H9 (cell line): Measurements from ENCODE around the gene IL12RB1. TPM values are rescaled to one million over a fixed set of nuclear protein-coding genes. Genes with fewer than 3 reads are reported as not detected.

Source experiments
- DNase-seq: peaks from one replicate; pipeline ENCODE4 v3.0.0-alpha.2; 2017
- H2AFZ ChIP-seq: one replicate; pipeline ENCODE4 v1.6.1; 2013; ENCODE audit warnings: mild to moderate bottlenecking, low read length, control low read depth, moderate library complexity
- H2AK5ac ChIP-seq: 2 replicates; pipeline ENCODE4 v1.6.1; 2013; ENCODE audit warnings: low read length, control low read depth, mixed read lengths; ENCODE audit not compliant: insufficient read length
- H2BK120ac ChIP-seq: one replicate; pipeline ENCODE4 v1.6.1; 2013; ENCODE audit warnings: low read depth, mild to moderate bottlenecking, low read length, control low read depth, inconsistent platforms; ENCODE audit not compliant: poor library complexity, severe bottlenecking
- H2BK12ac ChIP-seq: 2 replicates; pipeline ENCODE4 v1.6.1; 2013; ENCODE audit warnings: low read length, control low read depth, mixed read lengths, low read depth; ENCODE audit not compliant: insufficient read length
- H2BK15ac ChIP-seq: 2 replicates; pipeline ENCODE4 v1.6.1; 2013; ENCODE audit warnings: low read depth, low read length, control low read depth
- H2BK20ac ChIP-seq: one replicate; pipeline ENCODE4 v1.6.1; 2013; ENCODE audit warnings: low read depth, mild to moderate bottlenecking, low read length, control low read depth, inconsistent platforms; ENCODE audit not compliant: poor library complexity, severe bottlenecking
- H2BK5ac ChIP-seq: 2 replicates; pipeline ENCODE4 v1.6.1; 2013; ENCODE audit warnings: low read length, control low read depth, mixed read lengths; ENCODE audit not compliant: insufficient read length
- H3K14ac ChIP-seq: 2 replicates; pipeline ENCODE4 v1.6.1; 2013; ENCODE audit warnings: low read length, control low read depth; ENCODE audit not compliant: insufficient read depth
- H3K18ac ChIP-seq: 2 replicates; pipeline ENCODE4 v1.6.1; 2013; ENCODE audit warnings: low read depth, mild to moderate bottlenecking, mixed read lengths, low read length, control low read depth; ENCODE audit not compliant: insufficient read length
- H3K23ac ChIP-seq: 2 replicates; pipeline ENCODE4 v1.6.1; 2013; ENCODE audit warnings: low read length, control low read depth, mixed read lengths, low read depth; ENCODE audit not compliant: insufficient read length
- H3K23me2 ChIP-seq: 2 replicates; pipeline ENCODE4 v1.6.1; 2013; ENCODE audit warnings: low read depth, mild to moderate bottlenecking, mixed read lengths, low read length, control low read depth; ENCODE audit not compliant: insufficient read length, poor library complexity, severe bottlenecking
- H3K27ac ChIP-seq: 2 replicates; pipeline ENCODE4 v1.5.1; 2013; ENCODE audit warnings: low read length, control low read depth, mixed read lengths, low read depth; ENCODE audit not compliant: insufficient read length
- H3K27me3 ChIP-seq: 2 replicates; pipeline ENCODE4 v1.6.1; 2013; ENCODE audit warnings: low read length, control low read depth, inconsistent platforms; ENCODE audit not compliant: insufficient read depth
- H3K4ac ChIP-seq: 2 replicates; pipeline ENCODE4 v1.6.1; 2013; ENCODE audit warnings: low read depth, mild to moderate bottlenecking, control low read depth, inconsistent platforms, low read length, moderate library complexity
- H3K4me1 ChIP-seq: 2 replicates; pipeline ENCODE4 v1.6.1; 2013; ENCODE audit warnings: low read length, control low read depth, inconsistent platforms; ENCODE audit not compliant: insufficient read depth
- H3K4me2 ChIP-seq: 2 replicates; pipeline ENCODE4 v1.6.1; 2013; ENCODE audit warnings: low read length, control low read depth, mixed read lengths; ENCODE audit not compliant: insufficient read length, insufficient read depth
- H3K56ac ChIP-seq: 2 replicates; pipeline ENCODE4 v1.6.1; 2013; ENCODE audit warnings: low read depth, mild to moderate bottlenecking, mixed read lengths, low read length, control low read depth; ENCODE audit not compliant: insufficient read length
- H3K79me1 ChIP-seq: 2 replicates; pipeline ENCODE4 v1.6.1; 2013; ENCODE audit warnings: low read depth, mild to moderate bottlenecking, moderate library complexity, low read length, control low read depth, inconsistent platforms; ENCODE audit not compliant: insufficient read depth, poor library complexity, severe bottlenecking
- H3K79me2 ChIP-seq: 2 replicates; pipeline ENCODE4 v1.6.1; 2013; ENCODE audit warnings: low read length, control low read depth, inconsistent platforms; ENCODE audit not compliant: insufficient read depth
- H3K9ac ChIP-seq: 2 replicates; pipeline ENCODE4 v1.6.1; 2013; ENCODE audit warnings: low read length, control low read depth, mixed read lengths; ENCODE audit not compliant: insufficient read length; ENCODE audit errors: extremely low read depth
- H3K9me3 ChIP-seq: one replicate; pipeline ENCODE4 v1.6.1; 2013; ENCODE audit warnings: low read depth, low read length, inconsistent platforms; ENCODE audit not compliant: control insufficient read depth
- H3T11ph ChIP-seq: one replicate; pipeline ENCODE4 v1.6.1; 2013; ENCODE audit warnings: mild to moderate bottlenecking, low read length, control low read depth, inconsistent platforms
- H4K20me1 ChIP-seq: one replicate; pipeline ENCODE4 v1.6.1; 2013; ENCODE audit not compliant: control insufficient read depth, insufficient read length, insufficient read depth
- H4K5ac ChIP-seq: 2 replicates; pipeline ENCODE4 v1.6.1; 2013; ENCODE audit warnings: low read depth, mild to moderate bottlenecking, mixed read lengths, low read length, control low read depth; ENCODE audit not compliant: insufficient read length
- H4K8ac ChIP-seq: replicated peaks from 2 replicates; pipeline ENCODE4 v1.6.1; 2013; ENCODE audit warnings: low read length, control low read depth, mixed read lengths, low read depth; ENCODE audit not compliant: insufficient read length
- H4K91ac ChIP-seq: 2 replicates; pipeline ENCODE4 v1.6.1; 2013; ENCODE audit warnings: low read depth, mild to moderate bottlenecking, moderate library complexity, mixed read lengths, low read length, control low read depth; ENCODE audit not compliant: insufficient read length
- H3K27ac Mint-ChIP-seq, 3 experiments: 2 replicates in 2 of 3; 3 replicates in 1 of 3; pipeline ENCODE4 v1.8.0; 2020 to 2021; ENCODE audit warnings: mixed read lengths in 3 of 3, mild to moderate bottlenecking in 1 of 3, moderate library complexity in 1 of 3
- H3K27me3 Mint-ChIP-seq: 2 replicates; pipeline ENCODE4 v1.8.0; 2021; ENCODE audit warnings: low read depth, mild to moderate bottlenecking, moderate library complexity, mixed read lengths
- H3K36me3 Mint-ChIP-seq, 3 experiments: 2 replicates in 2 of 3; 3 replicates in 1 of 3; pipeline ENCODE4 v1.8.0; 2020 to 2021; ENCODE audit warnings: low read depth in 3 of 3, mixed read lengths in 3 of 3; ENCODE audit not compliant: insufficient read depth in 1 of 3
- H3K4me1 Mint-ChIP-seq, 2 experiments: 2 replicates each; pipeline ENCODE4 v1.8.0; 2020; ENCODE audit warnings: mixed read lengths in 2 of 2
- H3K4me3 Mint-ChIP-seq, 2 experiments: 2 replicates in 1 of 2; 3 replicates in 1 of 2; pipeline ENCODE4 v1.8.0; 2020 to 2021; ENCODE audit warnings: mild to moderate bottlenecking in 2 of 2, mixed read lengths in 2 of 2, moderate library complexity in 1 of 2
- H3K9me3 Mint-ChIP-seq, 2 experiments: 2 replicates in 1 of 2; 3 replicates in 1 of 2; pipeline ENCODE4 v1.8.0; 2020; ENCODE audit warnings: mild to moderate bottlenecking in 2 of 2, mixed read lengths in 2 of 2, moderate library complexity in 1 of 2
- CTCF ChIP-seq: fragments of 200-600 bp; sonication (generic); conservative IDR thresholded peaks from 3 replicates; pipeline ENCODE4 v1.8.0; 2021; ENCODE audit warnings: antibody characterized with exemption, mild to moderate bottlenecking
- WGBS: extraction: QIAGEN DNeasy Blood & Tissue Kit; methylation state at CpG from one replicate; pipeline ENCODE4 v1.1.7; 2013; ENCODE audit warnings: missing lambda C conversion rate, low lambda C conversion rate, mixed read lengths; ENCODE audit not compliant: insufficient read length; ENCODE audit errors: extremely low coverage; 5-methylcytosine and 5-hydroxymethylcytosine counted together
- total RNA-seq: library from RNA; stranded (reverse); gene quantifications from 2 replicates; pipeline ENCODE4 v1.2.1, GENCODE V29; 2021

Gene IL12RB1
- total RNA-seq, 1 experiment from 2014 or later, result not detected

GRCh38 chr19:18091217-18091608 lies 4.5 kb upstream of the IL12RB1 start:
- no CpG with 5 or more reads among the region's 12 CpGs for WGBS
- Histone ChIP-seq H2BK20ac (no peak overlapping the region), H3K18ac (no peak overlapping the region), H3K56ac (no peak overlapping the region), H3K9ac (no peak overlapping the region), H4K20me1 (no peaks in the 10 kb centered on the region), H3K79me2 (no peaks in the 10 kb centered on the region), H3K27ac (no peak overlapping the region), H3K23ac (no peak overlapping the region), H3T11ph (no peak overlapping the region), H2BK120ac (no peak overlapping the region), H3K23me2 (no peaks in the 10 kb centered on the region), H2AFZ (no peak overlapping the region), H3K4me1 (no peaks in the 10 kb centered on the region), H4K5ac (no peak overlapping the region), H3K9me3 (no peaks in the 10 kb centered on the region), H3K14ac (no peak overlapping the region), H3K4me2 (no peak overlapping the region), H2BK15ac (no peak overlapping the region), H3K4ac (no peak overlapping the region), H3K27me3 (no peaks in the 10 kb centered on the region), H4K91ac (no peak overlapping the region), H4K8ac (no peak overlapping the region), H3K79me1 (no peaks in the 10 kb centered on the region), H2AK5ac (no peak overlapping the region), H2BK5ac (no peak overlapping the region), H2BK12ac (no peak overlapping the region)
- TF ChIP-seq CTCF, result no peak
- no peak overlapping the region for H3K27ac Mint-ChIP-seq
- H3K36me3 Mint-ChIP-seq, result no peaks in the 10 kb centered on the region
- no peaks in the 10 kb centered on the region for H3K9me3 Mint-ChIP-seq
- peaks cover 0 to 6% of the 10 kb centered on the region in 2 experiments; a peak in 2 of 4 replicates for H3K4me1 Mint-ChIP-seq
- DNase-seq, result no peak
- H3K27me3 Mint-ChIP-seq, result no peaks in the 10 kb centered on the region; the same call in 1 of the 2 replicates
- no peak overlapping the region for H3K4me3 Mint-ChIP-seq
